ENCODE measurements around the gene RBM34. TPM values are rescaled to one million over a fixed set of nuclear protein-coding genes. Genes with fewer than 3 reads are reported as not detected.

RBM34 gene
- total and polyA plus RNA-seq, 2 donors (not counting 3 experiments of a cell fraction or from before 2014, with no cell fraction given), result 16.1 to 80.7 TPM

DNA sequence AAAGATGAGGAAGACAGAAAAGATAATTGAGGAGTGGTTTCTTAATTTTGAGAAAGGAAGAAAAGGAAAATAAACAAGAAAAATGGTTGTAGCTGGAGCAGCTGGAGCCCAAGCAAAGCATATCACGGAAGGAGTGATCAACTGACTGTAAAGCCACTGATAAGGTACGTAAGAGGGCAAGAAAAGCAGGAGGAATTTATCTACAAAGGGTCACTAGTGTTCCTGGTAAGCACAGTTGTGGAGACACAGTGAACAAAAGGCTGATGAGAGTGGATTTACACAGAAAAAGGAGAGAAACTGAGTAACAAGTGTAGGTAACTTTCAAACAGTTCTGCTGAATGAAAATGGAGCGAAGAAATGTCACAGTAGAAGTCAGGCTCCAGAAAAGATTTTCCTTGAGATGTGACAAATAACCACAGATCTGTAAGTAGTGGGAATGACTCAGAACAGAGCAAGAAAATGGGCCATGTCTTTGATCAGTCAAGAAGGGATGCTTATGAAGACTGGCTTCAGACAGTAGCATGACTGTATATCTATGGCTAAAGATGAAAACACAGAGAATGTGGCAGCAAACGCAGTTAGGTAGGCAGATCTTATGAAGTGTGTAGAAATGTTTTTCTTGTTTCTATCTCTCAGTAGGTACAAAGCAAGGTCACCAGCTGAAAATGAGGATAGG is 45.6 kb upstream of the RBM34 start:
- intact Hi-C loops (cut with micrococcal nuclease) (no loop called here), dilution Hi-C loops (cut with MboI; ENCODE audit: extremely low pct_ligation_motif_present, low sequenced_read_pairs) (no loop called here)
- Histone ChIP-seq H3K27ac (ENCODE audit: insufficient read depth, low read depth, low read length) (no peak overlapping the region), H3K4me2 (ENCODE audit: insufficient read depth, low read length) (no peak overlapping the region), H4K20me1 (replicated peaks; ENCODE audit: control insufficient read depth, extremely low read depth, insufficient read depth, low read length) (no peaks in the 10 kb centered on the region), H3K27me3 (ENCODE audit: control insufficient read depth in 2 of 2, insufficient read depth in 2 of 2, low read length in 2 of 2) (no peaks in the 10 kb centered on the region), H3K9ac (replicated peaks; ENCODE audit: extremely low read depth, insufficient read depth, low read length) (no peak overlapping the region), H3K36me3 (ENCODE audit: control insufficient read depth in 2 of 2, extremely low read depth in 1 of 2, insufficient read depth in 2 of 2, low read length in 2 of 2) (peaks cover 1 to 2% of the 10 kb centered on the region in 2 experiments), H3K4me1 (ENCODE audit: control insufficient read depth, extremely low read depth, insufficient read depth, low read length) (no peaks in the 10 kb centered on the region), H3K9me3 (replicated peaks; ENCODE audit: control insufficient read depth, insufficient read depth, low read length) (no peaks in the 10 kb centered on the region), H3K4me3 (replicated peaks in 1 of 3; ENCODE audit: insufficient read depth in 1 of 3, low read depth in 1 of 3, low read length in 3 of 3) (no peak overlapping the region), H3K79me2 (ENCODE audit: control insufficient read depth, insufficient read depth, low read length) (no peaks in the 10 kb centered on the region), H2AFZ (ENCODE audit: low read depth, low read length) (no peak overlapping the region), H3K9me1 (replicated peaks; ENCODE audit: control insufficient read depth, extremely low read depth, insufficient read depth, low read length) (no peaks in the 10 kb centered on the region)
- no TSS peak for BruUV-seq (replicated peaks)
- TF ChIP-seq EZH2 (IDR thresholded peaks at IDR 0.05; ENCODE audit: borderline replicate concordance, low read depth, low read length, severe bottlenecking), result no peak
- TF ChIP-seq GATA2 (IDR thresholded peaks at IDR 0.05; ENCODE audit: insufficient read depth, insufficient read length, low read depth, low read length), result no peak
- TF ChIP-seq, protein P1, sequence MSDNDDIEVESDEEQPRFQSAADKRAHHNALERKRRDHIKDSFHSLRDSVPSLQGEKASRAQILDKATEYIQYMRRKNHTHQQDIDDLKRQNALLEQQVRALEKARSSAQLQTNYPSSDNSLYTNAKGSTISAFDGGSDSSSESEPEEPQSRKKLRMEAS (IDR thresholded peaks at IDR 0.05; ENCODE audit: insufficient read depth, insufficient read length), result no peak
- TF ChIP-seq MYC (IDR thresholded peaks at IDR 0.05; ENCODE audit: low read depth, low read length), result no peak
- no peak for TF ChIP-seq FOS (IDR thresholded peaks at IDR 0.05; ENCODE audit: borderline replicate concordance, insufficient read depth, low read length)
- no peak for TF ChIP-seq POLR2AphosphoS5 (IDR thresholded peaks at IDR 0.05; ENCODE audit: insufficient read depth, low read depth, low read length)
- TF ChIP-seq, protein P2, sequence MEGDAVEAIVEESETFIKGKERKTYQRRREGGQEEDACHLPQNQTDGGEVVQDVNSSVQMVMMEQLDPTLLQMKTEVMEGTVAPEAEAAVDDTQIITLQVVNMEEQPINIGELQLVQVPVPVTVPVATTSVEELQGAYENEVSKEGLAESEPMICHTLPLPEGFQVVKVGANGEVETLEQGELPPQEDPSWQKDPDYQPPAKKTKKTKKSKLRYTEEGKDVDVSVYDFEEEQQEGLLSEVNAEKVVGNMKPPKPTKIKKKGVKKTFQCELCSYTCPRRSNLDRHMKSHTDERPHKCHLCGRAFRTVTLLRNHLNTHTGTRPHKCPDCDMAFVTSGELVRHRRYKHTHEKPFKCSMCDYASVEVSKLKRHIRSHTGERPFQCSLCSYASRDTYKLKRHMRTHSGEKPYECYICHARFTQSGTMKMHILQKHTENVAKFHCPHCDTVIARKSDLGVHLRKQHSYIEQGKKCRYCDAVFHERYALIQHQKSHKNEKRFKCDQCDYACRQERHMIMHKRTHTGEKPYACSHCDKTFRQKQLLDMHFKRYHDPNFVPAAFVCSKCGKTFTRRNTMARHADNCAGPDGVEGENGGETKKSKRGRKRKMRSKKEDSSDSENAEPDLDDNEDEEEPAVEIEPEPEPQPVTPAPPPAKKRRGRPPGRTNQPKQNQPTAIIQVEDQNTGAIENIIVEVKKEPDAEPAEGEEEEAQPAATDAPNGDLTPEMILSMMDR (IDR thresholded peaks at IDR 0.05; ENCODE audit: extremely low read depth in 1 of 2, insufficient read depth in 1 of 2, low read depth in 1 of 2, low read length in 2 of 2), result no peak
- TF ChIP-seq POLR2A (IDR thresholded peaks at IDR 0.05; ENCODE audit: low read depth, low read length), result no peak
- TF ChIP-seq JUN (IDR thresholded peaks at IDR 0.05; ENCODE audit: borderline replicate concordance, insufficient read depth, insufficient read length, low read depth), result no peak
- FAIRE-seq (no peak), DNase-seq (ENCODE audit: low read depth, low spot score) (no peak)
- CTCF ChIA-PET, result interaction anchor here (0.5 kb wide), 1 partner anchor 61 kb away, joined by 4 read pairs; no protein-coding TSS in a partner anchor
- POLR2A ChIA-PET, result no interaction called here
